GM18858 (cell line): ENCODE data around the gene SHISAL2A.

ENCODE experiments used
- ATAC-seq: cut with Tn5 transposase; IDR thresholded peaks from one replicate; pipeline ENCODE4 v1.9.1; 2021; ENCODE audit not compliant: unreplicated experiment

Gene SHISAL2A

GRCh38 chr1:52658795-52659194, 25.8 kb downstream of the SHISAL2A start:
- ATAC-seq, result no peak

GRCh38 chr1:52659356-52659755, 26.4 kb downstream of the SHISAL2A start:
- no peak for ATAC-seq

GRCh38 chr1:52659851-52660596, 27.1 kb downstream of the SHISAL2A start:
- ATAC-seq, result no peak

- ATAC-seq, result no peak
Measured at GRCh38 chr1:52660807-52661206, 27.8 kb downstream of the SHISAL2A start.

GRCh38 chr1:52662645-52663313, 29.8 kb downstream of the SHISAL2A start:
- no peak for ATAC-seq

- no peak for ATAC-seq
Measured at GRCh38 chr1:52663716-52664115, 30.7 kb downstream of the SHISAL2A start.

- no peak for ATAC-seq
Measured at GRCh38 chr1:52665006-52665941, 32.3 kb downstream of the SHISAL2A start.

- no peak for ATAC-seq
Measured at GRCh38 chr1:52667290-52667689, 34.3 kb downstream of the SHISAL2A start.

GRCh38 chr1:52667984-52668383, 35.0 kb downstream of the SHISAL2A start:
- ATAC-seq, result no peak

- no peak for ATAC-seq
Measured at GRCh38 chr1:52668711-52669110, 35.7 kb downstream of the SHISAL2A start.

- no peak for ATAC-seq
Measured at GRCh38 chr1:52669696-52670095, 36.7 kb downstream of the SHISAL2A start.

GRCh38 chr1:52670604-52671003, 37.6 kb downstream of the SHISAL2A start:
- ATAC-seq, result no peak

- no peak for ATAC-seq
Measured at GRCh38 chr1:52672946-52673345, 40.0 kb downstream of the SHISAL2A start.

GRCh38 chr1:52673513-52673912, 40.5 kb downstream of the SHISAL2A start:
- ATAC-seq, result no peak

- ATAC-seq, result no peak
Measured at GRCh38 chr1:52674497-52675384, 41.8 kb downstream of the SHISAL2A start.

- ATAC-seq, result no peak
Measured at GRCh38 chr1:52676249-52676903, 43.4 kb downstream of the SHISAL2A start.

GRCh38 chr1:52677076-52677806, 44.3 kb downstream of the SHISAL2A start:
- no peak for ATAC-seq

GRCh38 chr1:52679048-52679447, 46.1 kb downstream of the SHISAL2A start:
- no peak for ATAC-seq

- ATAC-seq, result no peak
Measured at GRCh38 chr1:52679498-52679897, 46.5 kb downstream of the SHISAL2A start.
